Hematopoietic multipotent progenitor cell treated with erythropoietin and hydrocortisone succinate and interleukin-3 and kit ligand, for 4 days (in vitro differentiated cells): Measurements from ENCODE around the gene KLK1.

Experiments used
- DNase-seq: peaks from one replicate; pipeline ENCODE4 v3.0.0-alpha.2; 2015

KLK1 gene

DNA sequence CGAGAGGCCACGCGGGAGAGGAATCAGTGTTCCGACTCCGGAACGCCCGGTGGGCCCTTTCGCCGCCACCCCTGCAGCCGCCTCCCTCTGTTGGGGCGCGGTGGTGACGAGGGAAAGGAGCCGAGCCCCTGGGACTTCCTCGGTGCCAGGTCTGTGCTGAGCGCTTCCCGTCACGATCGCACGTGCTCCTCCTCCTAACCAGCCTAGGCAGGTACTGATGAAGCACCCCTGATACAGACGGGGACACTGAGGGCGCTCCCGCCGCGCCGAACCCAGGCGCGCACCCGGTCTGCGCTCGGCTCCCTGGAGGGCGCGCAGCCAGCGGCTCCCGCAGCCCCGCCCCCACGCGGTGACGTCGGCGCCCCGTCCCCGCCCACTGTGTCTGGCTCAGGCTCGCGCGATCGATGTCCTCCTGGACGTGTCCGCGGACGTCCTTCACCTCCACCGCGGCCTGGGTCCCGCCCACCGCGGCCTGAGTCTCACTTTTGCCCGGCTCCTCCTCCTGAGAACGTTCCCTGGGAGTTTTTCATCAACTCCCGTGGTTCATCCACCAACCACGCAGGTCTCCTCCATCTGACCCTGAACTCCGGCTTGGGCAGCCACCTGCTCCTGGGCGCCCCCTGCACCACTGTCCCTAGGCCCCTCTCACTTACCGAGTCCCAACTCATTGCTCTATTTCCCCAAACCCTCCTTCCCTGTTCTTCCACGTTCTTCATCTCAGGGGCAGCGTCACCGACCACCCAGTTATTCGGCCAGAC is 12.4 kb upstream of the KLK1 start:
- peak; percentile 71 for DNase-seq

DNA sequence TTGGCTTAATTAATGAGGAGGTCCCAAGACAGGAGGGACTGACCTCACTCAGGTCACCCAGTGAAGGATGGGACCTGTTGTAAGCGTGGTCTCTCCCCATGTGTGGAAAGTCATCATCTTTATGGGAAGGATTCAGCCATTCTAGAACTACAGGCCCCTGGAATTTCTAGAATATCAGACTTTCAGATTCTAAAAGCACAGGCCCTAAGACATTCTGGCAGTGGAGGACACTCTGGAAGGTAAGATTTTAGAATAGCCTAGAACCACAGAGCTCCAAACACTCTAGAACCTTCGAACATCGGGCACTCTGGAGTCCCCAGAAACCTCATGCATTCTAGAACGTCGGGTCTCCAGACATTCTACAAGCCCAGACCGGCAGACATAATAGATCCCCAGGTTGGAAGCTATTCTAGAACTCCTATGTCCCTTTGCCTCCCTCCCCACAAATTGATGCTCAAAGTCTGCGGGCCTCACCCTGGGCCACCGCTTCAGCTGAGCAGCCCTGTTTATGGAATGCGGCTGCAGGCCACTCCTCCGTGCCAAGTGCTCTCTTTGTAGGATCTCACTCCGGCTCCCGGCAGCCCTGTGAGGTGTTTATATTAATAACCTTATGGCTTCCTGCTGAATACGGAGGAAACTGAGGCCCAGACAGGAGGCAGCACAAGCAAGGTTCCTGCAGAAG is 11.7 kb upstream of the KLK1 start:
- no peak for DNase-seq

GRCh38 chr19:50833802-50834167 is 10.2 kb upstream of the KLK1 start:
- no peak for DNase-seq

- DNase-seq = no peak
Observed at GRCh38 chr19:50833117-50833801, 9.7 kb upstream of the KLK1 start, which contains the start of gene KLK15. Gene KLK15, minus strand, starts transcription at chr19:50833574. Its CDS starts 2,082 bp downstream, at chr19:50831492.

DNA sequence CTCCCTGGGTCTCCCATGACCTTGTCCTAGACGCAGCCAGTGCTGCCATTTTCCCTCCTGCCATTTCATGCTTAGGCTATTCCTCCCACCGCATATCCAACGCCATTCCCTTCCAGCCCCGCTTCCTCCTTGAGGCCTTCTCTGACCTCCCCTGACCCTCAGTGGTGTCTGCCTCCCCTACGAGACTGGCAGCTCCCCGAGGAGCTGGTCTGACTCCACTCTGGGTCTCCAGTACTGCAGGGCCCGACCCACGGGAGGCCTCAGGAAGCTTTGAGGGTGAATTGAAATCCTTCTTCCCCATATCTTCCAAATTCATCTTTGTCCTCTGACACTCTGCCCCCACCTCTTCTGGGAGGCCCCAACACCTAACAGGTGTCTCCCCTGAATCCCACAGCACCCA is 9.1 kb upstream of the KLK1 start:
- DNase-seq = no peak

DNA sequence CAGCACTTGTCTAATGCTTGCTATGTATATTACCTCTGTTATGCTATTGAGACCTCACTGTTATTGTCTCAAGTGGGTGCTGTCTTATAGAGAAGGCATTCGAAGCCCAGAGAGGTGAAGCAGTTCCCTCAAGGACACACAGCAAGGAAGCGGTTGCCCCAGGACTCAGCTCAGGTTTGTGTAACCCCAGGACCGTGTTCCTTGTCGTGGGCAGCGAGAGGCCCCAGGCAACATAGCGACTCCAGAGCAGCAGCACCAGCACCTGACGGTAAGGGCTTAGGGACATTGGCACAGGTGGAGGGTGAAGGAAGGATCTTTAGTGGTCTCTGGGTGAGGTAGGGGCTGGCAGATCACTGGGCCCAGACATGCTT is 7.4 kb upstream of the KLK1 start:
- no peak for DNase-seq

DNA sequence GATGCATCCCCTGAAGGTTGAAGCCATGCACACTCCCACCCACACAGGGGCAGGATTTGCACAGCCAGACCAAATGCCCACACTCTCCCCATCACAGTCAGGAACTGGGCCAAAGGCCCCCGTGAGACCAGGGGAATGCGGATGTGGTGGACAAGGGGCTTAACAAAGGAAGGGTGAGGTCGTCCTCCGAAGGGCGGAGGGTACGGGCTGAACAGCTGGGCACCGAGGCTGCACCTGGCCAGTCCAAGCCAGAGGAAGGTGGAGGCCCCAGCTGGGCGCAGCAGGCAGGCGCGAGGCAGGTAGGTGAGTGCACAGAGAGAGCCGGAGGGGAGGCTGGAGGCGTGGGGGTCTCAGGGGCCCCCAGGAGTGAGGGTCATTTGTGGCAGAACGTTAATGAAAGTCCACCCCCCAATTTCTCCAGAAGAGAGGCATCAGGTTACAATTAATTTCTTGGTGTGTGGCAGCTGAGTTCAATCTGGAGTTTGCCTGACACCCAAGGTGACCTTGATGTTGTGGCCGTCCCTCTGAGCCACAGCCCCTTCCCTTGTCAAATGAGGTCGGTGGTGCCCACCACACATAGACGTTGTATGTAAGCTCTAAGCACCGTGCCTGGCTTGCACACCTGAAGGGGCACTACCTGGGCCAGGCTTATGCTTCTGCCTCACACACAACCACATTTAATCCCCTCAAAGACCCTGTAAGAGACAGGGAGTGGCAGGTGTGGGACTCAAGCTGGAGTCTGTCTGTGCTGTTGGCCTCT is 6.9 kb upstream of the KLK1 start:
- DNase-seq = no peak

DNA sequence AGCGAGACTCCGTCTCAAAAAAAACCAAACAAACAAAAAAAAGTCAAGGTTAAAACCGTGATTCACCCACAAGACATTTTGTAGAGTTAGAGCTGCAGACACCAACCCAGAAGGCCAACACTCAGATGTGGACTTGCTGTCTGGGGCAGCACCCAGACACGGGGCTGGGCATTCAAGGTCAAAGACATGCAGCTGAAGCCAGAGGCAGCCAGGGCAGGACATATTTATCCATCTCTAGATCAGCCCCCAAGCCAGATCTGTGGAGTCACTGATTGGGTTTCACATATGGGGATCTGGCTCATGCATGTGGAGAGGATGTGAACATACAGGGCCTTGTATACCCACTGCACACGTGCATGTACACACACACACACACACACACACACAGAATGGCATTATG is 6.2 kb upstream of the KLK1 start:
- DNase-seq = no peak

DNA sequence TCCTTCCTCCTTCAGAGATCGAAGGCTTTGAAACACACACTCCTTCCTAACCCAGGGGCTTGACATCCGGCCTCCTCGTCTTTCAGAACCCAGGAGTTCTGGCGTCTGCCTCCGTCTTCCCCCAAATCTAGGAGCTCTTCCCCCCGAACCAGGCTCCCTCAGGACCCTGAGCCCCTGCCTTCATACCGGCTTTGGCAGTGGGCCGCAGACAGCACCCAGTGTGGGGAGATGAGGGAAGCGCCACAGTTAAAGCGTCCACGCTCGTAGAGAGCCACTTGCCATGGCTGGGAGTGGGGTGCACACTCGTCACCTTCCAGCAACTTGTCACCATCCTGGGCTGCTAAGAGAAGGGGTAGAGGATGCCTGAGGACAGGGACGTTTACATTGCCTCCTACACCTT is 3.9 kb upstream of the KLK1 start:
- DNase-seq = no peak

DNA sequence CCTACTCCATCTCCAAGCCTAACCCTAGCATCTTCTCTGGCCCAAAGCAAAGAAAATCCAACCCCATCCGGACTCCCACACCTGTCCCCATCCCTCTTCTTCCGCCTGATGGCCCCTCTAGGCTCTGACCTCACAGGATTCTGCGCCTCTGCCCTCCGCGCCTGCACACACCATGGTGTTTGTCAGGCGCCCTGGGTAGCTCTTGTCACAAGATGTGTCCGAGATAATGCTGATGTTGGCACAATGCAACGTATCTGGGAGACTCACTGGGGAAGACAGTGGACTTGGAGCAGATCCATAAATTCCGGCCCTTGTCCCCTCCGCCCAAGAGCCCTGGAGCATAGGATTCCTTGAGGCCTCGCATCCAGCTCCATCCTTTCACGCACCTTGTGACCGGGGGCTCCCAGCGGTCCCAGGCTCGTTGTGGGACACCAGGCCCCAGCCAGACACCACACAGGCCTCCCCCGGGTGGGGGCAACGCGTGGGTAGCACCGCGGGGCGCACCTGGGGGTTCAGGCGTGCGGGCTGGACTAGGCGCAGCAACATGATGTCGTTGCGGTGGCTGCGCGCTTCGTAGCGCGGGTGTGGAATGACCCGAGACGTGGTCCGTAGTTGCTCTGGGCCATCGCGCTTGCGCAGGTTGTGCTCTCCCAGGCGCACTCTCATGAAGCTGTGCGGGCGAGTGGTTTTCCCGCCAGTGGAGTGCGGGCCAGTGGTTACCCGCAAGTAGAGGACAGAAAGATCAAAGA is 3.1 kb upstream of the KLK1 start:
- DNase-seq = no peak

DNA sequence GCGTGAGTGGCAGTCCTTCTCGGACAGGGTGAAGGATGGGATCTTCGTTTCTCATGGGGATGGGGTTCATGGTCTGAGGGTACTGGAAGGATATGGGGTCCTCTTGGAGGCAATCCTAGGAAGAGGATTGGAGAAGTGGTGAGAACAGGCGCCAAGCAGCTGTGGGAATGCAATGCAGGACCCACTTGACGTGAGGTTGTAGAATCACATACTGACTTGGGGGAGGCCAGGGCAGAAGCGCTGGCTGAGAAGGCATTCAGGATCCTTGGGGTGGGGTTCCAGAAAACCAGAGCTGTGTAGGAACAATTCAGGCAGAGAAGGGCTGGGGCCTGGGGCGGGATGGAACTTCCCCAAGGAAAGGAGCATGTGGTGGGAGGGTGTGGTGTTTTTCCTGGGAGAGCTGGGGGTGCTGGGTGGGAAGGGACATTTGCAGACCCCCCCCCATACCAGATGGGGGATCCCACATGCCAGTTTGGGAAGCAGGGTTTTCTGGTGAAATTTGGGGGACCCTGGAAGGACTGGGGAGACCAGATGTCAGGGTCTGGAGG is 852 bp downstream of the KLK1 start:
- DNase-seq = no peak

DNA sequence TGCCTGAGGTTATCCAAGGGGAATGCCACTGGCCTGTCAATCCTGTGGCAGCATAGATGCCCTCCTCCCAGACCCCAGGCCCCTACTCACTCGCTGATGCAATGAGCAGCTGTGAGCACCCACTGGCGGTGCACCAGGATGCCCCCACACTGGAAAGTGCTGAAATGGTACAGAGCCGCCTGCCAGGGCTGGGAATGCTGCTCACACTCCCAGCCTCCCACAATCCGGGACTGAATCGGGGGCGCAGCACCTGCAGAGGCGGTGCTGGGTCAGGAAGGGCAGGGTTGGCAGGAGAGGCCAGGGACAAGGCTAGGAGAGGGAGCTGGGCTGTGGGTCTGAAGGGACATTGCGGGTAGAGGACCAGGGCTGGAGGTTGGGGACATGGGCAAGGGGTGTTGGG is 2.0 kb downstream of the KLK1 start:
- DNase-seq = no peak

- no peak for DNase-seq
Observed at GRCh38 chr19:50821248-50821612, 2.4 kb downstream of the KLK1 start.

DNA sequence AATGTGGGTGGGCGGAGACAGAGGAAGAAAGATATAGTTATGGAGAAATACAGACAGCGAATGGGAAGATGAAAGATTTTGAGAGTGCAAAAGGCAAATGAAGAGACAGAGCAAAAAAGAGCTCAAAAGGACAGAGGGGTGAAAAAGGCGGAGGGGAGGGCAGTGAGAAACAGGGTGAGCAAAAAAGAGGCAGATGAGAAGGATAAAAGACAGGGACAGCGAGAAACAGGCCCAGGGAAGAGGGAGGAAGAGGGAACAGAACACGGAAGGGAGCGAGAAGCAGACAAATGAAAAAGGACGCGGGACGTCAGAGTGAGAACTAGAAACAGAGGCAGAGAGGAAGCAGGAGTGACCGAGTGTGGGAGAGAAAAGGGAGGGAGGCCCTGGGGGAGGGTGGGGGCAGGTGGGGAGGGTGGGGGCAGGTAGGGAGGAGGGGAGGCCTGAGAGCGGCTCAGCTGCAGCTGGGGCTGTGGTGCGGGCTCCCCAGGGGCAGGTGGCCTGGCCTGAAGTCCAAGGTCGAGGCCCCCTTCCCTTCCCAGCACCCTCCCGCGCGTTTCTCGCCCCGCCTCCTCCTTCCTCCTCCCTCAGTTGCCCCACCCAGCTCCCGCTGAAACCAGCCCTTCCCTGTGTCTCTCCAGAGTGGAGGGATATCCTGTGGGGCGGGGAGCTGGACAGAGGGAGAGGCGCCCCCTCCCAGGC is 2.9 kb downstream of the KLK1 start:
- DNase-seq = no peak

DNA sequence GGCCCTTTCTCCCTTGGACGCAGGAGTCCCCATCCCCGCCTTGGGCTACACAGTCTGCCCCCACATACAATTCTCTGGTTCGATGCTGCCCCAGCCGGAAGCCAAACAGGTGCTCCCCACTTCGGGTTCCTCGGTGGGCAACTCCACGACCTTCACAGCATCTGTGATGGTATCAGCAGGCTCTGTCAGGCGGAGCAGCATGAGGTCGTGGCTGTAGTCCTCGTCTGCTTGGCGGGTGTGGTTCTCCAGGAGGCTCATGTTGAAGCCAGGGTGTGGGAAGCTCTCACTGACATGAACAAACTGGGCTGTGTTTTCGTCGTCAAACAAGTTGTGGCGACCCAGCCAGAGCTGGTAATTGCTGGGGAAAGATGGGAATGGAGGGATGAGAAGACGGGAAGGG is 3.5 kb downstream of the KLK1 start:
- DNase-seq = no peak

- no peak for DNase-seq
Observed at GRCh38 chr19:50819636-50820035, 4.0 kb downstream of the KLK1 start.

DNA sequence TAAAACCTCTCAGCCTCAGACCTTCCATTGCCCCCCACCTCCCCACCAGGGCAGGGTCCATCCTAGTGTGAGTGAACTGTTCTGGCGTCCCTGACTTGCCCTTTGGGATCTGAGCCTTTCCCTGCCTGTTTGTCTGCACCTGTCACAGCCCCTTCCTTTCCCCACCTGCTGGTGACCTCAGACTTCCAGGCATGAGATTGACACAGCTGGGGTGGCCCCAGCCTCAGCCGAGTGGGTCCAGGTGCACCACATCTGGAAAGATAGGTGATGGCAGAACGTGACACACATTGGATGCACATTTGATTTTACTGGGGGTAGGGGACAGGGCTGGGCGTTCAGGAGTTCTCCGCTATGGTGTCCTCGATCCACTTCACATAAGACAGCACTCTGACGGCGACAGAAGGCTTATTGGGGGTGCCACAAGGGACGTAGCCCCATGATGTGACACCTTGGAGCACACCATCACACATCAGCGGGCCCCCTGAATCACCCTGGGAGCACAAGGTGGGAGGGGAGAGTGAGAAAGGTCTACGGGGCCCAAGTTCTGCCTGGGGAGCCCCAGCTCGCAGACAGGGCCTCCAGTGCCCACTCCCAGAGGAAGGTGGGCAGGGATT is 4.6 kb downstream of the KLK1 start:
- DNase-seq = no peak

DNA sequence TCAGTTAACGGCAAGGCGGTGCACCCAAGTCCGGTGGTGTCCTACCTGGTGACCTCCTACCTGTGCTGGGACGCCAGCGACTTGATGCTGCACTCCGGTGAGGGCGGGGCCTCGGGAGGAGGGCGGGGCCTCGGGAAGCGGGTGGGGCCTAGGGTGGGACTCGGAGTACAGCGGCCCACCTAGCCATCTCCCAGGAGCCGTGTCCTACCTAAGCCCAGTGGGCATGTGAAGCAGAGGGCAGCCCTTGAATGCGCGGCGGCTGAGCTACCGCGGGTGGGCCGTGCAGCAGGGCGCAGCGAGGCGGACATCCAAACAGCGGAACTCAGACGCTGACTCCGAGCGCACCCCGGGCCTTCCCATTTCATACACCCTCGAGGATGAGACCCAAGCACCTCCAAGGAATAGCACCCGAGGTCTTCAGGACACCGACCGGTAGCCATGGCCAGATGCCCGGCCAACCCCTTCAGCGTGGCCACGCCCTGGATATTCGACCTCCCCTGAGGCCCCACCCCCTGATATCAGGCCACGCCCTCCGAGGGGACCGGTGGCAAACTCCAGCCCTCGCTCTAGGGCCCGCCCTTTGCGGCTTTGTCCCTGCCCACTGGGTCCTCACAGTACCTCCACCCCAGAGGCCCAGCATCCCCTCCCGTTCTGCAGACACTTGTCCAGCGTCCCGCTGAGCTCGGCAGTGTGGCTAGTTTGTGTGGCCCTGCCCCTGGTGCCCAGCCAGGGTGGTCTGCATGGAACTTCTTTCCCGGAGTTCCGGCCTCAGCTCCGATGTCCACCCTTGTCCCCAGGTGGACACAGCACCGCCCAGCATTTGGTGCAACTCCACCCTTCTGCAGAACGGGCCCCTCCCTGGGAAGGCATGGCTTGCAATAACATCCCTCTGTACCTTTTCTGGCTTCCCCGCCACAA is 5.4 kb downstream of the KLK1 start:
- DNase-seq = peak; percentile 86

GRCh38 chr19:50815439-50815838 is 8.1 kb downstream of the KLK1 start:
- DNase-seq = no peak

DNA sequence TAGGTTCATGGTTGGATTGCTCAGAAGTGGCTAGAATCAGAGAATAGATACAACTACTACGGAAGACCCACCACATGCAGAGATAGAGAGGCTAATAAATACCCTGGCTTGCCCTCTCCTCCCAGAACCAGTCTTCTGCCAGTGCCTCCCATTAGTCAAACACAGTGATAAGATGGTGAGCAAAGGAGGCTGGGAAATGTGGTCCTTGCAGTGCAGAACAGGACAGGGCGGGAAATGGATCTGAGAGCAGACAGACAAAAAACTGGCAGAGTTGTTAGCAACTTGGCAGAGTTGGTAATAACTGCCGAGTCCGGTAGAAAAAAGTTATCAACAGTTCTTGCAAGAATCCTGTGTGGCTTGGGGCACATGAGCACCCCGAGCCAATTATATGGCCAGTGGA is 8.7 kb downstream of the KLK1 start:
- no peak for DNase-seq
